GM20000 (cell line): ENCODE data around the gene CAST.

ENCODE experiments used
- DNase-seq: peaks from one replicate; pipeline ENCODE4 v3.0.0; 2012; ENCODE audit warnings: low spot score
- TF ChIP-seq, protein P1 (sequence below): IDR thresholded peaks from 2 replicates; pipeline ENCODE4 v1.5.1; 2012; ENCODE audit warnings: mild to moderate bottlenecking, control low read depth; ENCODE audit errors: extremely low read depth, missing control alignments

Gene CAST

DNA sequence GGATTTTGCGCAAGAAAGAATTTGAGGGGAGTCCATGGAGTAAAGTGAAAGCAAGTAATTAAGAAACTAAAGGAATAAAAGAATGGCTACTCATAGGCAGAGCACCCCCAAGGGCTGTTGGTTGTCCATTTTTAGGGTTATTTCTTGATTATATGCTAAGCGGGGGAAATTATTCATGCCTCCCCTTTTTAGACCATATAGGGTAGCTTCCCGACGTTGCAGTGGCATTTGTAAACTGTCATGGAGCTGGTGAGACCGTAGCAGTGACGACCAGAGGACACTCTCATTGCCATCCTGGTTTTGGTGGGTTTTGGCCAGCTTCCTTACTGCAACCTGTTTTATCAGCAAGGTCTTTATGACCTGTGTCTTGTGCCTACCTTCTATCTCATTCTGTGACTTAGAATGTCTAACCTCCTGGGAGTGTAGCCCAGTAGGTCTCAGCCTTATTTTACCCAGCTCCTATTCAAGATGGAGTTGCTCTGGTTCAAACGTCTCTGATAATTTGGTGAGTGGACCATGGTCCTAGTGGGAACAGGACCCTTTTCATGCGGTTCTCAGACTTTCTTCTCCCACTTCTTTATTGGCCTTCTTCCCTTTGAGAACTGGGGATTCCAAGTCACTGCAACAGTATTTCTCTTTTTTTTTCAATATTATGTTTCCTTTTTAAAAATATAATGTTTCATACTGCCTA, 146.8 kb downstream of the CAST start:
- no peak for DNase-seq
- TF ChIP-seq, protein P1, sequence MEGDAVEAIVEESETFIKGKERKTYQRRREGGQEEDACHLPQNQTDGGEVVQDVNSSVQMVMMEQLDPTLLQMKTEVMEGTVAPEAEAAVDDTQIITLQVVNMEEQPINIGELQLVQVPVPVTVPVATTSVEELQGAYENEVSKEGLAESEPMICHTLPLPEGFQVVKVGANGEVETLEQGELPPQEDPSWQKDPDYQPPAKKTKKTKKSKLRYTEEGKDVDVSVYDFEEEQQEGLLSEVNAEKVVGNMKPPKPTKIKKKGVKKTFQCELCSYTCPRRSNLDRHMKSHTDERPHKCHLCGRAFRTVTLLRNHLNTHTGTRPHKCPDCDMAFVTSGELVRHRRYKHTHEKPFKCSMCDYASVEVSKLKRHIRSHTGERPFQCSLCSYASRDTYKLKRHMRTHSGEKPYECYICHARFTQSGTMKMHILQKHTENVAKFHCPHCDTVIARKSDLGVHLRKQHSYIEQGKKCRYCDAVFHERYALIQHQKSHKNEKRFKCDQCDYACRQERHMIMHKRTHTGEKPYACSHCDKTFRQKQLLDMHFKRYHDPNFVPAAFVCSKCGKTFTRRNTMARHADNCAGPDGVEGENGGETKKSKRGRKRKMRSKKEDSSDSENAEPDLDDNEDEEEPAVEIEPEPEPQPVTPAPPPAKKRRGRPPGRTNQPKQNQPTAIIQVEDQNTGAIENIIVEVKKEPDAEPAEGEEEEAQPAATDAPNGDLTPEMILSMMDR: no peak

DNA sequence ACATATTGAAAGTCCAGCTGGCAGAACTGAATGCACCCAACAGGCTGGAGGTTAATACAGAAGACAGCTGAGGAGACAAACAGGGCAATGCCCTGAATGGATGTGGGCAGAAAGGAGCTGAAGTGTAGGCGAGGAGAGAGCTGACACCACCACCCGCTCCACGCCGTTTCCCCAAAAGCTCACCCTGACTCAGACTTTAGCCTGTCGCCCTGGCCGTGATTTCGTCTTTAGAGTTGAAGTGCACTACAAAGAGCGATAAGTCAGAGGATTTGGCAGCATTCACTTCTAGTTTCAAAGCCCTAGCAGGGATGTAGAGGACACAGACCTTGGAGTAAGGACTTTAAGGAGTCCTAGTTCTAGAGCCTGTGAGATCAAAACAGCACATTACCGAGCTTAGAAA, 147.7 kb downstream of the CAST start:
- TF ChIP-seq, protein P1: no peak
- no peak for DNase-seq

DNA sequence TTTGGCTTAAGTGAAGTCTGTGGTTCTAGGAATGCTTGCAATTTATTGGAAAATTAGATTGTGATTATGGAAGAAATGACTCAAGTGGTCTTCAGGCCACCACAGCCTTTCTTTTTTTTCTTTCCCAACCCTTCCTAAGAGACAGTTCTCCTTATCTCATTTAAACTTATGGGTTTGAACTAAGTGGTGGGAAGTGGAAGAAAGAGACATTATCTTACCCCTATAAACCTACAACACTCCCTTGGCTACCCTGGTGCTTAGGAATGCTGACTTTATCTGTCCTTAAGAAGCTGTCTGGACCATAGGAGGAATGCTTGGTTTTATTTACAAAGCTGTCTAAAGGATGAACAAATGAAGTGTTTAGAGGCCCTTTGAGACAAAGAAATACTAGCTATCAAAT, 150.7 kb downstream of the CAST start:
- TF ChIP-seq, protein P1: no peak
- no peak for DNase-seq

DNA sequence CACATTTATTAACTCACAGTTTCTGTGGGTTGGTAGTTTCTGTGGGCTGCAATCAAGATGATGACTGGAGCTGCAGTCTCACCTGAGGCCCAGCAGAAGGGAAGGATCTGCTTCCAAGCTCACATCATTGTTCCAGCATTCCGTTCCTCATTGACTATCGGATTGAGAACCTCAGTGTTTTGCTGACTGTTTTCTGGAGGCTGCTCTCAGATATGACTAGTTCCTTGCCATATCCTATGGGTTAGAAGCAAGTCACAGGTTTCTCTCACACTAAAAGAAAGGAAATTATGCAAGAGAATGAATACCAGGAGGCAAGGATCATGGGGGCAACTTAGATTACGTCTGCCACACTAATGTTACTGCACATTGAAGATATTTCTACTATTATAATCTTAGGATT, 151.9 kb downstream of the CAST start:
- TF ChIP-seq, protein P1: no peak
- DNase-seq: no peak

DNA sequence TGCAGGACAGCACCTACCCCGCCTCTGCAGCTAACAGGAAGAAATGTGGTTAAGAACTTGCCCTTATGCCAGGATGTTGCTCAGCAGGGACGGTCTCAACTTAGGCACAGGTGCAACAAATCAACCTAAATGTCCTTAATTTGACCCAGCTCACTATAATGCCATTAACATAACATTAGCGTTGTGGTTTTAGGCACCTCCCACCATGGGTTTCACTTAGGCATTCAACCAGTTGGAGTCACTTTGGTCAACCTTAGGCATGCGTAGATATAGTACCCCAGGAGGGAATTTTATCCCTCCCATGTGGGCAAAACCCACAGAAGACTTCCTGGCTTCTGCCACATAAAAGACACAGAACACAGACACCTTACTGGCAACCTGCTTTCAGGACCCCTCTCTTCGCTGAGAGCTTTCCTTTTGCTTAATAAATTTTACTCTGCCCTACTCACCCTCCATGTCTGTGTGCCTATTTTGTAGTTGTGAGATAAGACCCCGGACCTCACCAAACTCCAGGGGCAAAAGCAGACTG, 154.3 kb downstream of the CAST start:
- peak; percentile 25 for DNase-seq

DNA sequence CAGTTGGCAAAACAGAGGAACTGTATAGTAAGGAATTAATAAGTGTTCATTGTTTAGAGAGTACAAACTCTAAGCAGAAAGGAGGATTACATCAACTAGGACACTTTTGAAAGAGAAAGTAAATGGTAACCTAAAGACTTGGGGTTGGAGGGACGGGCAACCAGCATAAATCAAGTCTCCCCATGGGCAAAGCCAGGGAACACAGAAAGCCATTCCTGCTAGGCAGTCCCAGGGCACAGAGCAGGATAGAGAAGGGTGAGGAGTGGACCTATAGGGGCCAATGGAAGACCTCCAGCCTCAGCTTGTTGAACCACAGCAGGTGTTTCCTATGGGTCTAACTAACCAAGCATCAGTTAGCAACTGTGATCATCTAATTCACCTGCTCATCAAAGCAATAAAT, 154.8 kb downstream of the CAST start:
- TF ChIP-seq, protein P1: no peak
- DNase-seq: peak; percentile 24

More for the DNA sequence above, 154.3 kb downstream of the CAST start:
- TF ChIP-seq, protein P1: no peak

DNA sequence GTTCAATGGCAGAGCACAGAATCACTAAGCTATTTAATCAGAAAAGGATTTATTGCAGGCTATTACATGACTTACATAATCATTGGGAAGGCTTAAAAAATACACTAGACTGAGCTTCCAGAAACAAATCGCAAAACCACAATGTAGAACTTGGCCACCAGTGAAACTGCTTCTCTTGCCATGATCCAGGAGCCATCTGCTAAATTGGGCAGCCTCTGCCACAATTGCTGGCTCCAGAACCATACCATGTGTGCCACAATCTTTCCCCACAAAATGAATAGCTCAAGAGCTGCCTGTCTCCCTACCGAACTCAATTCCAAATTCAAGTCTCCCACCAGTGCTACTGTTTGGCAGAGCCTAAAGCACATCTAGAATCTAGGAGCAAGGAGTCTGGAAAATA, 155.3 kb downstream of the CAST start:
- TF ChIP-seq, protein P1: no peak
- no peak for DNase-seq
